HG03575 (cell line): ENCODE results near the gene CIITA.
"Not testable (repeated sequence)": the region's sequence is repeated elsewhere in the genome, so short reads cannot be mapped to it uniquely, and the experiment has no call there.

ENCODE experiments used
- ATAC-seq: cut with Tn5 transposase; IDR thresholded peaks from one replicate; pipeline ENCODE4 v1.9.1; 2021; ENCODE audit not compliant: unreplicated experiment, insufficient number of reproducible peaks, low FRiP score; ENCODE audit errors: extremely low read depth

The CIITA gene

DNA sequence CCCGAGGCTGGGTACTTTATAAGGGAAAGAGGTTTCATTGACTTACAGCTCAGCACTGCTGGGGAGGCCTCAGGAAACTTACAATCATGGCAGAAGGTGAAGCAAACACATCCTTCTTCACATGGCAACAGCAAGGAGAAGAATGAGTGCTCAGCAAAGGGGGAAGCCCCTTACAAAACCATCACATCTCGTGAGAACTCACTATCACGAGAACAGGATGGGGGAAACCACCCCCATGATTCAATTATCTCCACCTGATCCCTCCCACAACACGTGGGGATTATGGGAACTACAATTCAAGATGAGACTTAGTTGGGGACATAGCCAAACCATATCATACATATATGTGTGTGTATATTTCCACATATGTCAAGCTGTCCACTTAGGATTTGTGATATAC, 89.6 kb downstream of the CIITA start:
- not testable (repeated sequence) for ATAC-seq

DNA sequence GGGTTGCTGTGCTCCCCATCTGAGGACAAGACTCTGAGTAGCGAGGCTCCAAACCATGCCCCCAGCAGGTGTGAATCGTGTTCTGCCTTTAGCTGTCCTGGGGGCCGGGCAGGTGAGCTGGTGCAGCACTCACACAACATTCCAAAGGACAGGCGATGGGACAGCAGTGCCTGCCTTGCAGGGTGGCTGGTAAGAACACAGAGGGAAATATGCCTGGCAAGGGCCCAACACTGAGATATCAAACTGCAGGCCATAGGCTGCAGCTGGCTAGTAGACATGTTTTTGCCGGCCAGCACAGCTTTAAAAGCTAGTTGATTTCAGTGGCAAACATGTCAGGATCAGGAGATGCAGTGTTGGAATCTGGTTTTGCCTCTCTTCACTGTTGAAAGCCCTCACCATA, 91.0 kb downstream of the CIITA start:
- no peak for ATAC-seq

DNA sequence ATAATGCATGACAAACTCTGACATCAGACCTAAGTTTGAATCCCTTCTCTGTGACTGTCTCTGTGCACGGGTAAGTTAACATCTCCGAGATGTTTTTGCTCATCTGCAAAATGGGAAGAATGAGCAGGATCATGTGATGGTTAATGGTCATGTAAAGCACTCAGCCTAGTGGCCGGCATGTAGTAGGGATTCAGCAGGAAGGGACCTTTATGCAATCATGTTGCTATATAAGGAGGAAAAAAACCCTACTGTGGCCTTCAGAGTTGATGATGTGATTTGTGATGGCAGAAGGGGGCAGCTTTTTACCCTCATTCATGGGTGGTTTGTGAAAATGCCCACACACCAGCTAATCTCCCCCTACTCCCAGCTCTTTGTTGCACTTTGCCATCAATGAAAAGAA, 91.5 kb downstream of the CIITA start:
- ATAC-seq, result no peak

DNA sequence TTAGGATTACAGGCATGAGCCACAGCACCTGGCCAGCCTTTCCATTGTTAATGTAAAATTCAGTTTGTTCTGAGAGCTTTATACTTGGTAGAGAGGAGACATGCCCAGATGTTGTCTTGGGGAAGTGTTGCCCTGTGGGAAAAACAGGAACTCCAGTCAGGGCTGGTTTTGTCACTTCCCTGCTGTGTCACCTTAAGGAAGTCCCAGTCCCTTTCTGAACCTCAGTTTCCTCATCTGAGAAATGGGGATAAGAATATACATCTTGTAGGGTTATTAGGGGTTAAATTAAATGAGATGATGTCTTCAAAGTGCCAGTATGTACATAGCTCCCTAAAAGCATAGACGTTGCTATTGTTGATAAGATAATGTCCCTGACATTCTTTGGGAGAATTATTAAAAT, 92.6 kb downstream of the CIITA start:
- no peak for ATAC-seq

DNA sequence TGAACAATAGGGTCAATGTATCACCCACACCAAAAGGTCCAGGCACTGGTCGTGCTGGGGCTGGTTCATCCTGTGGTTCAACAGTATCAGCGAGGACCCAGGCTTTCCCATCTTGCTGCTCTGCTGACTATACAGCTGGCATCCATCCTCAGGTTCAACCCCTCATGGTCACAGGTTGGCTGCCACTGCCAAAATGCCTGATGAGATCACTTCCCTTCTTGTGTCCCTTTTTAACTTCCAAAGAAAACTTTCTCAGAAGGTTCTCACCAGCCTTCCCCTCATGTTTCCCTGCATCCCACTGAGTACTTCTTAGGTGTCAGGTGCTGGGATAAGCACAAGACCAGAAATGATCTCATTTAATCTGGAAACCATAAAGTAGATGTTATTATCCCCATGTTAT, 93.1 kb downstream of the CIITA start:
- ATAC-seq, result no peak

DNA sequence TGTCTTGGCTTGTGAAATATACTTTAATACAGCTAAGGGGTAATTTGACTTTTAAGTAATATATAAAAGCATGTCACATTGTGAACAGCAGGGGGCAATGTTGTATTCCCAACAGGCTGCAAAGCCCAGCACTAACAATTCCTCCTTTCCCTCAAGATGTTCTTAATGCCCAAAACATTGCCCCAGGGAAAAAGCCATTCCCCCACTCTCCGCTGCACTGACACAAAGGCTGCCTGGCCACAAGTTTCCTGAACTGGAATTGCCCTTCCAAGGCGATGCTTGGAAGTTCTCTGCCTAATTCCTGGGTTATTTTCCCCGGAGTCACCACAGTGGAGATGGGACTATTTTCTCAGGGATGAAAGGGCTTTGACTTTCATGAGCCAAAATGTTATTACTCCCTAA, 94.6 kb downstream of the CIITA start:
- ATAC-seq, result no peak

DNA sequence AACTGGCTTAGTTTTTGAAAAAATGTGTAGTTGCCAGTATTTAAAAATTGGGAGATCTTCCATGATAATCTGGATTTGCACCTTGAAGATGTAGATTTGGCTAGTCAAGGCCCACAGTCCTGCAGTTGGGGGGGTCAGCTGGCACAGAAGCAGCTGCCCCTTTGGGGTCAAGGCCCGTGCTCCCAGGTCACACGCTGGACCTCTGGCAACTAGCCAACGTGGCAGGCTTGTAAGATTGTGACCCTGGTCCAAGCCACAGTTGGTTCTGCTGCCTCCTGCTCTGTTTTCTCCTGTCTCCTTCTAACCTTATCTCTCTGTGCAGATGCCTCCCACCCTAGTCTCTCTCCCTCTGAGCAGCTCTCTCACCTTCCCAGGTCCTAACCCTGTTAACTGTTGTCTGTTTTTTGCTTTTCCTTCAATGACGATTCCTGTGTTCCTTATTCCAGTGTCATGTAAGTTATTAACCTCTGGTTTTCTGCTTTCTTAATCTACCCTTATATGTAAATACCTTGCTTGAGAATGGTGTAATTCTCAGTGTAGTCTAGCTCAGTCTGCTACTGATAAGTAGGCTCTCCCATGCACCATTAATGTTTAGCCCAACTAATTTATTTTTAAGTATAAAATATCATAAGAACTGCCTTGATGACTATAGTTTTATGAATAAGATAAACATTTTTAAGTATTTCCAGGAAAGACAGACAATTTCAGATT, 95.3 kb downstream of the CIITA start:
- ATAC-seq, result no peak

DNA sequence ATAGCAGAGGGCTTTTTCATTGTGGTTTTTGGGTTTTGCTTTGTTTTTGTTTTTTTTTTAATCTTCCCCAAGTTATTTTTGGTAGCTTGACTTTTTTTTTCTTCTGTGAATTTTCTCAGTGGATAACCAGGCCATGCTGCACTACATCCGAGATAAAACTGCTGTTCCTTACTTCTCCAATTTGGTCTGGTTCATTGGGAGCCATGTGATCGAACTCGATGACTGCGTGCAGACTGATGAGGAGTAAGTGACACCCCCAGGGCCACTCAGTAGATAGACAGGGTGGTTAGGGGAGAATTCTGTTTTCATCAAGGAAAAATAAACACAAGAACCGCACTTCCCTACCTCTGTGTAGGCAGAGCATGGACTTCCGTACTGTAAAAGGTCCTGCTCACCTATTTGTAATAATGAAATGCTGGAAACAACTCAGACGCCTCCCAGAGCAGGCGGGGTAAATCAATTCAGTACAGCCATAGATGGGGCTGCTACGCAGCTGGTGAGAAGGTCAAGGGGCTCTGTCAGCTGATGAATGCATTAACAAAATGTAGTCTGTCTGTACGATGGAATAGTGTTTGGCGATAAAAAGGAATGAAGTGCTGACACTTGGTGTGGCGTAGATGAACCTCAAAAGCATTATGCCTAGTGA, 95.9 kb downstream of the CIITA start:
- no peak for ATAC-seq

DNA sequence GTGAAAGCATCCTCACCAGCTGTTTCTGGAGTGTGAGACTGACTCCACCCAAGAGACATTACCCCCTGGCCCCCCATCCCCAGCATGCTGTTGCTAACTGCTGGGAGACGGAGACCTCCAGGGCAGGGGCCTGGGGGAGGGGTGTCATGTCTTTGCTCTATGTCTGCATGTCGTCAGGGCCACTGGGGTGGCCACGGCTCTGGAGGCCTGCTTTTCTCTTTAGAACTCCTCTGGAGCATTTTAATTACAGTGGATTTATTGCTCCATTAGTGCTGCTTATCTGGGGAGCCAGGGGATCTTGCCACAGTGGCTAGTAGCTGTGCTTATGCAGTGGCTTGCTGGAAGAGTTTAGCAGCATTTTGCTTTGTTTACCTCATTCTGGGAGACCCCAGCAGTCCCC, 99.6 kb downstream of the CIITA start:
- no peak for ATAC-seq

DNA sequence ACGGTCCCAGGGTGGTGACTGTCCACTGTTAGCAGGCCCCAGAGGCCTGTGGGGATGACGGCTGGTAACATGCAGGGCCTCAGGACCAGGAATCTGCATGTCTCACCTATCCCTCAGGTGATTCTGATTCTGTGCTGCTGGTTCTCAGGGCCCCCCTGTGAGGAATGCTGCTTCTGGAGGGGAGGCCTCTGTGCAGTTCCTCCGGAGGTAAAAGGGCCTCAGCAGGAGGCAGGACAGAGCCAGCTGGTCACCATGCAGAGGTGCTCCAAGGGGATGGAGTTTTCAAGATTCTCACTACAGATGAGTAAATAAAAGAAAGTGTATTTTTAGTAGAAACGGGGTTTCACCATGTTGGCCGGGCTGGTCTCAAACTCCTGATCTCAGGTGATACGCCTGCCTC, 101.1 kb downstream of the CIITA start:
- no peak for ATAC-seq

DNA sequence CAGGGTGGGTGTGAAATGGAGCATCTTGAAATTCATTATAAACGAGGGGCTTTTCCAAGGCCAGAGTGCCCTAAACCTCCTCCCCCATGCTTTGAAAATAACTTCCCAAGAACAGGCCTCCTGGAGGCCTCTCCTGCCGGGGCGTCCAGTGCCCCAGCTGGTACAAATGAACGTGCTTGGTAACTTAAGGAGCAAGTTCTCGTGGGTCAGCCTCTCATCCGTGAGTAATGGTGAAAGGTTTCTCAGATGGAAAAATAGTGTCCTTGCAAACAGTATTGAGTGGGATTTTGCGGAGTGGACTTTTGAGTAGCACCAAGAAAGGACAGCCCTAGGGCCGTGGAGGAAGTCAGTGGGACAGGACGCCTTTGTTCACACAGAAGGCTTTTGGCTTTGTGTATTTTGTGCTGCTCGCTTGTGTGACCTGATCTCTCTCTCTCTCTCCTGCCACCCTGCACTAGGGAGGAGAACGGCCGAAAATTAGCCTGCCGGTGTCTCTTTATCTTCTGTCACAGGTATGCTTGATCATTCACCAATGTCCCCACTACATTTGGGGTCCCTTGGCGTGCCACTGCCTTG, 102.0 kb downstream of the CIITA start:
- ATAC-seq, result no peak

DNA sequence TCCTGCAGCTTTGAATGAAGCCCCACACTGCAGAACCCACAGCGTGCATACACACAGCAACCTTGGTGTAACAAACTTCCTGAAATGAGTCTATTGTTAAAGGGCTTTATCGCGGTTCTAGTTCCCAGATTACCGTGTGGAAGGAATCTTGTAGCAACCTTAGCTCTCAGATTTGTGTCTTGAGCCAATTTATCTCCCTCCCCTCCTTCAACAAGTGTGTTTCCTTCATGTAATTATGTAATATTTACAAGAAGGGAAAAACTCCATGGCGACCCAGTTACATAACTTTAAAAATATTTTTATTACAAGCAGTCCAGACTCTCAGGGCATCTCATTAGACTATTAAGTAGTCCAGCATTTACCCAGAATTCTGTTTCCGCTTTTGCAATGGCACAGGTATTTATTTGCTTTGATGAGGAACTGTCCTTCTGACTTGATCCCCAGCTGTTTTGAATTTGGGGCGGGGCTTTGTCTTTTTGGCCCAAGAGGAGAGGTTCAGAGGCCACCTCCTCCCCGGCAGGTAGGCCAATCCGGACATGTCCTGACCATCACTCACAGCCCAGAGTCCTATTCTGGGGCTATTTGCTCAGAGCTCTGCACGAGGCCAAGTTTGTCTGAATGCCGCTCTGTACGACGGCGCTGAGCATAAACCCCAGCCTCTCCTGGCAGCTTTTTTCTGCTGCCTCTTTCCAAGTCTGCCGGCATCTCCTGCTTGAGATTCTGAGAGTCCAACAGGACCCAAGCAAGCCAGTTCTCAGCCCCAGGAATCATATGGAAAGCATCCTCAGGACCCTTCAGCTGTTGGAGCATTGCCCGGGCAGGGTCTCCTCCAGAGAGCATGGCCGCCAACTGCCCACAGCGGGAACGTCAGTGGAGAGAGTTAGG, 103.0 kb downstream of the CIITA start:
- ATAC-seq, result no peak

DNA sequence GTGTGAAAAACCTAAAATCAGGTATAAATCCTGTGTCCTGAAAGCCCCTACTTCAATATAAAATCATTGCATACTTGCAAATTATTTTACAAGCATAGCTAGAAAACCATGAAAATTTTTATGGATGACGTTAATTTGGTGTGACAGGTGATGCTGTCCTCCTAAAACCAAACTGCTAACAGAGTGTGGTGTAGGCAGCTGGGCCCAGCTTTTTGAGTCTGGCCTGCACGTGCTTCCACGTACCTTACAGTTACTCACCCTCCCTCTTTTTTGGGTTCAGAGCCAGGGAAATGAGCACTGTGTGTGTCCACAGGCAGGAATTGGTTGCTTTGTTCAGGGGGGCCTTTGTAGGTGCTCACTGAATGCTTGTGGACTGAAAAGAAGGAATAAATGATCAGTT, 103.8 kb downstream of the CIITA start:
- no peak for ATAC-seq

DNA sequence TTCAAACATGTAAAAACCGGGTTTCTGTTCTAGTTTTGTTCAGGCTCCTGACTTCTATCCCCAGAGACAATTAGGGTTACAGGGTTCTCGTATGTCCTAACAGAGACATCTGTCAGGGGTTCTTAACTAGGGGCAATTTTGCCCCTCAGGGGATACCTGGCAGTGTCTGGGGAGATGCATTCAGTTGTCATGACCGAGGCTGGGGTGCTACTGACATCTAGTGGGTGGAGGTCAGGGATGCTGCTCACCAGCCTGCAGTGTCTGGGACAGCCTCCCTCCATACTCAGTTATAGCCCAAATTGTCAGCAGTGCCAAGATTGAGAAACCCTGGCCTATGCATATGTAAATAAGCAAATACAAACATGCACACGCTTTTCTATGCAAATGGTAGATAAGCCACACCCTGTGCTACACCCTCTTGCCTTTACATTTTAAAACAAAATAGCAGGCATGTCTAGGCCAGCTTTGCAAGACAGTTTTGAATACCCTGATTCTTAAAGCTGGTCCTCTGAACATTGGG, 104.8 kb downstream of the CIITA start:
- no peak for ATAC-seq

DNA sequence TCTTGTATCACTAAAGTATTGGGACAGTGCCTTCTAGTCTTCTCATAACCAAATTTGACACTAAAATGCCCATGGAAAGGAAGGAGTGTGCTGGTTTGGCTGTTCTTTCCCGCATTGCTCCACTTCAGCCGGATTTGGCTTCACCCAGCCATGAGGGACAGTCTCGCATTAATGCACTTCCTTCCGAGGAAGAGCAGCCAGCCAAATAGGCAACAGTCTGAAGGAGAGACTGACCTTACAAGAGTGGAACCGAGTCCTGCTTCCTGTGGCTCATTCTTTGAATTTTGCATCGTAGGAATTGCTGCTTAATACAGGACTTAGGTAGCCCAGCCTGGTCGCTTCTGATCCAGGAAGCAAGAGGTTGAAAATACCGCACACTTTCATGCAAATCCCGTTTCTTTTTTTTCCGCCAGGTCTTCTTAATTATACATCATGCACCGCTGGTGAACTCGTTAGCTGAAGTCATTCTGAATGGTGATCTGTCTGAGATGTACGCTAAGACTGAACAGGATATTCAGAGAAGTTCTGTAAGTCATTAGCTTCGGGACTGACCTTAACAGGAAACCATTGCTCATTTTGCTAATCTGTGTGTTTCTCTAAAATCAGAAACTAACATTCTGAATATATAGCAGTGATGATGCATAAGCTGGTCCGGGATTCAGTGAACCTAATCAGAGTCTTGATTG, 105.6 kb downstream of the CIITA start:
- no peak for ATAC-seq

DNA sequence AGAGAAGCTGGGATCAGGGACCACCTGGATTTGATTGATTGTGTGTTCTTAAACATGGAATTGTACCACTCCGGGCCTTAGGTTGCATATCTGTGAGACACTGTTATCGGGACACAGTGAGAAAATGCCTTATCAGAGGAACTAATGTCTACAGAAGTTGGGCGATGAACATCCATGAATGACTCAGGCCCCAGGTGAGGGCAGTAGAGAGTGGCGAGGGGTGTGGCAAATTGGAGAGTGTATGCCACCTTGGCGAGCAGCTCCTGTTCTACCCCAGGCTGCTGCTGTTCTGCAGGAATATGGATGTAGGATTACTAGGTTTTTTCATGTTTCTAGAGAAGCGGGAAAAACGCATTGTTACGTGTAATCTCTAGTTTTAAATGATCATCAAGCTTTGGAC, 106.2 kb downstream of the CIITA start:
- no peak for ATAC-seq

DNA sequence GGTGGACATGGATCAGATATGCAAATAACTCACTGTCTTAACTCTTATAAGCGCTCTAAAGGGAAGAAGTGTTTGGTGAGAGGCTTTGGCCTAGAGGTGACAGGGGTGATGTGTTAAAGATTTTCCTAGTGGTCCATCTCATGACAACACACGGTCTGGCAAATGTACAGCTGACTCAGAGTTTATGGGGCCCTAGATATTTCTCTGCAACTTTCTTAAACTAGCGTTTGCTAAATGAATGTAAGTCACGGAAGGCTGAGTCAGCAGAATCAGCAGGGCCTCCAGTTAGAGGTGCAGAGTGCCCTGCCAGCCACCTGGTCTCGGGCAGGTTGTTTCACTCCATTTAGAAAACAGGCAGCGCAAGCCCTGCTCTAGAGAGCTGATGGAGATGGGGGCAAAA, 107.5 kb downstream of the CIITA start:
- no peak for ATAC-seq
